ENCODE data around the gene IFNAR1. TPM values are rescaled to one million over a fixed set of nuclear protein-coding genes. Genes with fewer than 3 reads are reported as not detected.
A peak's percentile ranks its signal among the peaks of the same experiment; 100 is the strongest.

The IFNAR1 gene
- total RNA-seq, 1 donor from 2014 or later, result 42.8 TPM

- H3K4me1 Mint-ChIP-seq (ENCODE audit: unreplicated experiment), result peaks cover 51% of the 10 kb centered on the region
- peak overlapping the region; percentile 86 for H3K4me3 Mint-ChIP-seq (ENCODE audit: unreplicated experiment)
- DNase-seq (ENCODE audit: extremely low spot score, unreplicated experiment), result peak; percentile 87
- no peak for TF ChIP-seq CTCF (IDR thresholded peaks at IDR 0.05)
- peaks cover 2% of the 10 kb centered on the region for H3K36me3 Mint-ChIP-seq (ENCODE audit: unreplicated experiment)
- H3K9me3 Mint-ChIP-seq (ENCODE audit: unreplicated experiment), result no peaks in the 10 kb centered on the region
- peak overlapping the region; percentile 96 for H3K27ac Mint-ChIP-seq (ENCODE audit: unreplicated experiment)
- H3K27me3 Mint-ChIP-seq (ENCODE audit: unreplicated experiment), result no peaks in the 10 kb centered on the region
Observed at GRCh38 chr21:33403786-33404585, 79.2 kb downstream of the IFNAR1 start.

- H3K4me1 Mint-ChIP-seq (ENCODE audit: unreplicated experiment), result peaks cover 41% of the 10 kb centered on the region
- DNase-seq (ENCODE audit: extremely low spot score, unreplicated experiment), result no peak
- no peak for TF ChIP-seq CTCF (IDR thresholded peaks at IDR 0.05)
- no peaks in the 10 kb centered on the region for H3K27me3 Mint-ChIP-seq (ENCODE audit: unreplicated experiment)
- no peak overlapping the region for H3K27ac Mint-ChIP-seq (ENCODE audit: unreplicated experiment)
- no peak overlapping the region for H3K4me3 Mint-ChIP-seq (ENCODE audit: unreplicated experiment)
- peaks cover 7% of the 10 kb centered on the region for H3K36me3 Mint-ChIP-seq (ENCODE audit: unreplicated experiment)
- no peaks in the 10 kb centered on the region for H3K9me3 Mint-ChIP-seq (ENCODE audit: unreplicated experiment)
Observed at GRCh38 chr21:33406493-33406892, 81.7 kb downstream of the IFNAR1 start.

Other genes starting within 250 kb of the IFNAR1 start
- 15.9 and 17.9 TPM in 2 replicates for gene IFNAR2, start 95.0 kb upstream of the IFNAR1 start, total RNA-seq
- 21.1 and 21.7 TPM in 2 replicates for gene IL10RB, start 58.6 kb upstream of the IFNAR1 start, total RNA-seq
- gene IFNGR2, start 78.4 kb downstream of the IFNAR1 start, total RNA-seq, result 55.4 and 55.6 TPM in 2 replicates
- 44.0 and 47.9 TPM in 2 replicates for gene TMEM50B, start 155.0 kb downstream of the IFNAR1 start, total RNA-seq
- 2.1 and 2.7 TPM in 2 replicates for gene DNAJC28, start 166.7 kb downstream of the IFNAR1 start, total RNA-seq
- 66.8 and 79.1 TPM in 2 replicates for gene GART, start 217.1 kb downstream of the IFNAR1 start, total RNA-seq
- gene SON, start 218.1 kb downstream of the IFNAR1 start, total RNA-seq, result 249 and 271 TPM in 2 replicates